GM19023 (cell line): Measurements from ENCODE around the gene MARF1.
A peak's percentile ranks its signal among the peaks of the same experiment; 100 is the strongest.
"Not testable (repeated sequence)": the region's sequence is repeated elsewhere in the genome, so short reads cannot be mapped to it uniquely, and the experiment has no call there.

Experiments used
- ATAC-seq: cut with Tn5 transposase; IDR thresholded peaks from one replicate; pipeline ENCODE4 v1.9.1; 2021; ENCODE audit warnings: mild to moderate bottlenecking, moderate library complexity; ENCODE audit not compliant: unreplicated experiment

MARF1 gene

DNA sequence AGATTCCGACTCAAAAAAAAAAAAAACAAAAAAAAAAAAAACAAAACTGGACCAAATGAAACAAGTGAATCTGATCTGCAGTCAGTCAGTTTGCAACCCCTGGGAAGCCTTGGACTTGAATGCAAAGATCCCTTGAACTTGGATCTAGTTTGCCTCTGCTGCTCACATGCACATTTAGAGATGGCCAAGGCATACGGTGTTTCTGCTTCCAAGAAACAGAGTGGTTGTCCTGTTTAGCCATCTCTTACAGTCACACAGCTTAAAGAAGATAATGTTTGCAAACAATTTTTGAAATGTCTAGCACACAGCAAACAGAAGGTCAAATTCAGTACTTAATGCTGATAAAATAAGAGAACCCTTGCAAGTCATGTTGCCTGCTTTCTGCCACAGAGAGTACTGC is 11.6 kb upstream of the MARF1 start:
- no peak for ATAC-seq

DNA sequence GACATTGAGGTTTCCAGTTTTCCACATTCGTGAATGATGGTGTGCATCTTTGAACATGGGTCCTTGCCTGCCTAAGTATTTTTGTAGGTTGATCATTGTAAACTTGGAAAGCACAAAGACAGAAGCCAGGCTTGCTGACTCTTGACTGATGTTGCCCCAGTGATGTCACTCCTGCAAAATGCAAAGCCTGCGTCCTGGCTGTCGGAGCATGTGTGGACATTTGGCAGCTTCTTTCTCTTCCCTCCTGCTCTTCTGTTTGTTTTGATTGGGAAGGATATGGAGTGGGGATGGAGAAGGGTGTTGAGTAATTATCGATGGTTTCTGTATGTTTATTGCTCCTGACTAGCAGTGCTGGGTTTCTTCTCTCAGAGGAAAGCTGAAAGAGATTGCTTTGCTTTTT is 10.3 kb upstream of the MARF1 start:
- no peak for ATAC-seq

GRCh38 chr16:15652293-15653001 is 9.5 kb upstream of the MARF1 start:
- no peak for ATAC-seq

DNA sequence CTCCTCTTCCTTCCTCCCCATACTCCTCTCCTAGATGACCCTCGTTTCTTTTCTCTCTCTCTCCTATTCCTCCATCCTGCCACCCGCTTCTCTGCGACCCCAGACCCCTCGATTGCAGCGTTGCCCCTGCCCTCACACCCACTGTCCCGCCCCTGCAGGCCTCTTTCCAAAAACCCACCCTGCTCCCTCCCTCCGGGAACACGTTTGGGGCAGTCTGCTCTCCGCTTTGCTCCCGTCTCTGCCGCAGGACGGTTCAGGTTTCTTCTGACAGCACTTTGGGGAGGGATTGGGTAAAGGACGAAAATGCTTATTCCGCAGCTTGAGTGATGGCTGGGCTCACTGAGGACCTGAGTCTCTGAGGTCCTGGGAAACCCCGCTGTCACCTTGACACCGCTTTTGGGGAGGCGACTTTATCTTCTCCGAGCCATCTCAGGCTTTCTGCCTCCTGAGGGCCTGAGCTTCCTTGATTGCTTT is 7.8 kb upstream of the MARF1 start:
- ATAC-seq: peak; percentile 31

GRCh38 chr16:15650019-15650697 is 7.2 kb upstream of the MARF1 start, which contains the start of gene NDE1:
Gene NDE1 (plus strand): TSS chr16:15650245. CDS start chr16:15664779, 14,534 bp downstream.
- peak; percentile 81 for ATAC-seq

DNA sequence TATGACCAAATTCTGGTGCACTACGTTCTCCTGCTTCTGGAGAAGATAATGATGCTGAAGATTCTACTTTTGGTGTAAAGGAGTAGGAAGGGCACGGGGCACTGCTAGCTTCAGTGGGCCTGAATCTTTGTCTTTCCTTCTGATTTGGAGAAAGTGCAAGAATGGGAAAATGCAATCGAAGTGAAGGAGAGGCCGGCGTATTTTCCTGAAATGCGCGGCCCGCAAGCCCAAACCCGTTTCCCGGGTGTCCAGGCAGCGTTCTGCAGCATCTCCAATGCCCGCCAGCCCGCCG is 6.7 kb upstream of the MARF1 start:
- ATAC-seq: no peak

GRCh38 chr16:15649311-15649710 is 6.4 kb upstream of the MARF1 start:
- not testable (repeated sequence) for ATAC-seq

GRCh38 chr16:15648135-15648730 is 5.3 kb upstream of the MARF1 start:
- no peak for ATAC-seq

DNA sequence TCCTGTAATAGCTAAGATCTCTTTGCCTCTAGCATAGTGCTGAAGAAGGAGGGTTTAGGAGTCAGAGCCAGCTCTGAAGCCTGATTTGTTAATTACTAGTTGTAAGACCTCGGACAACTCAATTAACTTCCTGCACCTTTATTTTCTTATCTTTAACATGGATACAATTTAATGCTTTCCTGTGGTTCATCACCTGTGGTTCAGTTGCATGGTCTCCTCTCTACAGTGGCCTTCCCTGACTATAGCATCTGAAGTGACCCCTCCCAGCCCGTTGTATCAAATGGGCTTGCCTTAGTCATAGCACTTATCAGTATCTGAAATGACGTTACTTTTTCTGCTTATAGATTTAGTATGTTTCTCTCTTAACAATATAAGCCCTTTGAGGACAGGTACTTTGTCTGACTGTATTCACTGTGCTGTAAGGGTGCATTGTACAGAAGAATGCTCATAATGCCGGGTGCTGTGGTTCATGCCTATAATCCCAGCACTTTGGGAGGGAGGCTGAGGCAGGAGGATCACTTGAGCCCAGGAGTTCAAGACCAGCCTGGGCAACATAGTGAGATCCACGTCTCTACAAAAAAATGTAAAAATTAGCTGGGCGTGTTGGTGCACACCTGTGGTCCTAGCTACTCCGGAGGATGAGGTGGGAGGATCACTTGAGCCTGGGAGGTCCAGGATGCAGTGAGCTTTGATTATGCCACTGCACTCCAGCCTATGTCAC is 4.5 kb upstream of the MARF1 start:
- no peak for ATAC-seq

DNA sequence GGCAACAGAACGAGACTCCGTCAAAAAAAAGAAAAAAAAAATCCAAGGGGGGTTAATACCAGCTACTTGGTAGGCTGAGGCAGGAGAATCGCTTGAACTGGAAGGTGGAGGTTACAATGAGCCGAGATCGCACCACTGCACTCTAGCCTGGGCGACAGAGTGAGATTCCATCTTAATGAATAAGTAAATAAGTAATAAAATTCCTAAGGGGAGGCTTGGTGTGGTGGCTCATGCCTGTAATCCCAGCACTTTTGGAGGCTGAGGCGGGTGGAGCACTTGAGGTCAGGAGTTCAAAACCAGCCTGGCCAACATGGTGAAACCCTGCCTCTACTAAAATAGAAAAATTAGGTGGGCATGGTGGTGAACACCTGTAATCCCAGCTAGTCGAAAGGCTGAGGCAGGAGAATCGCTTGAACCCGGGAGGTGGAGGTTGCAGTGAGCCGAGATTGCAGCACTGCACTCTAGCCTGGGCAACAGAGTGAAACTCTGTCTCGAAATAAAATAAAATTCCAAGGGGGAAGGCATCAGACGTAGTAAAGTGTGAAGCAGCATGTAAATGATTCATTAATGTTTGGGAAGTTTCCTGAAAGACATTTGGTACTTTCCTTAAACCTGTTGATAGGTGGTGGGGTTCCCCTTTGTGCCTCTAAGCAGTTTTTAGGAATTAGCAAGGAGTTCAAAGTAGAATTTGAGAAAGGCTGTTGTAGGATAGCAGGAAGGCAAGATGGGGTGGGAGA is 3.8 kb upstream of the MARF1 start:
- ATAC-seq: not testable (repeated sequence)

DNA sequence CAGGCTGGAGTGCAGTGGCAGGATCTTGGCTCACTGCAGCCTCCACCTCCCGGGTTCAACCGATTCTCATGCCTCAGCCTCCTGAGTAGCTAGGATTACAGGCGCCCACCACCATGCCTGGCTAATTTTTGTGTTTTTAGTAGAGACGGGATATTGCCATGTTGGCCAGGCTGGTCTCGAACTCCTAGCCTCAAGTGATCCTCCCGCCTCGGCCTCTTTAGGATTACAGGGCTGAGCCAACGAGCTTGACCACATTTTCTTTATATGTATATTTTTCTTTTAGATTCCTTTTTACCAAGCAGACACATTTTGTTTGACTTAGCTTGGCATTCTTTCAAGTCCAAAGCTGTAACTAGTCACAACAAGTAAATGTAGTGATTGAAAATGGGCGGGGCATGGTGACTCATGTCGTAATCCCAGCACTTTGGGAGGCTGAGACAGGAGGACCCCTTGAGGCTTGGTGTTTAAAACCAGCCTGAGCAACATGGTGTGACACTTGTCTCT is 2.1 kb upstream of the MARF1 start:
- not testable (repeated sequence) for ATAC-seq

- no peak for ATAC-seq
Measured at GRCh38 chr16:15644267-15644961, 1.5 kb upstream of the MARF1 start.

GRCh38 chr16:15643946-15644250 is 944 bp upstream of the MARF1 start:
- no peak for ATAC-seq

- peak; percentile 61 for ATAC-seq
Measured at GRCh38 chr16:15642557-15643047, 352 bp downstream of the MARF1 start.

DNA sequence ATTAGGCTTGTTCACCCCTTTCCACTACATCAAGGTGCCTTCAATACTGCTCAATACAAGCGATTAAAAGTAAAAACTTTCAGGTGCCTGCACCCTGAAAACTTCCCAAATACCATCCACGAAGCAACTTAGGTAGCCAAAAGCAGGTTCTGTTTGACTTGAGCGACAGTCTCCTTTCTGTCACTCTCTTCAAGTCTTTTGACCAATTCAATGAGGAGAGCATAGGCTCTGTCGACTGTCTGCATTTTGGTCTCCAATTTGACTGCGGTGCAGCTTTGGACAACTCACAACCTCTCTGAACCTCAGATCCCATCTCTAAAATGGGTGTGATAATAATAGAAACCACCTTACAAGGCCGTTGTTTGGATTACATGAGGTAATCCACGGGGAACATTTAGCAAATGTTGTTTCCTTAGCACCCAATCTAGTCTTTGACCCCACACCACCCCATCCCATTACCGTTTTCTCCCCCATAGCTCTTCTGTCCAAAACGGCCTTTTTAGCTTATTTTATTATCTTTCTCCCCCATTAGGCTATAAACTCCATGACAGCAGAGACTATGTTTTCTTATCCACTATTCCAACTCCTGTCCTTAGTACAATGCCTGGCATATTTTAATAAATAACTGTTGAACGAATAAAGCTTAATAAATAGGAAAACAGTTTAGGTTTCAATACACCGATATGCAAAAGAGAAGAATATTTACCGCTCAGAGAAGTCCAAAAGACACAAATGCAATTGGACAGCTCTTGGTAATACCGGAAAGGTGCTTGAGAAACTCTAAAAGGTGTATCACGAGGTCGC is 999 bp downstream of the MARF1 start:
- no peak for ATAC-seq

DNA sequence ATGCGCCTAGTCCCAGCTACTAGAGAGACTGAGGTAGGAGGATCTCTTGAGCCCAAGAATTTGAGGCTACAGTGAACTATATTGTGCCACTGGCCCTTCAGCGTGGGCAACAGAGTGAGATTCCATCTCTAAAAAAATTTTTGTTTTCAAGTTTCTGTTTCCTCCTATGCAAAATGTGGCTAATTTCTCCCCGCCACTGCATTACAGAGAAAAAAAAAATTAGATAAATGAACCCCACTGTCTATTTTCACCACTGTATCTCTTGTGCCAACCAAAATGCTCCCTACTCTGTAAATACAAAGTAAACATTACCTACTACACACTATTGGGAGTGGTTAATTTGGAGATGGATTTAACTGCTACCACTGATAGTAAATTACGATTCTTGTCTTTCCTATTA is 2.0 kb downstream of the MARF1 start:
- no peak for ATAC-seq

GRCh38 chr16:15639061-15639568 is 3.8 kb downstream of the MARF1 start:
- ATAC-seq: no peak

DNA sequence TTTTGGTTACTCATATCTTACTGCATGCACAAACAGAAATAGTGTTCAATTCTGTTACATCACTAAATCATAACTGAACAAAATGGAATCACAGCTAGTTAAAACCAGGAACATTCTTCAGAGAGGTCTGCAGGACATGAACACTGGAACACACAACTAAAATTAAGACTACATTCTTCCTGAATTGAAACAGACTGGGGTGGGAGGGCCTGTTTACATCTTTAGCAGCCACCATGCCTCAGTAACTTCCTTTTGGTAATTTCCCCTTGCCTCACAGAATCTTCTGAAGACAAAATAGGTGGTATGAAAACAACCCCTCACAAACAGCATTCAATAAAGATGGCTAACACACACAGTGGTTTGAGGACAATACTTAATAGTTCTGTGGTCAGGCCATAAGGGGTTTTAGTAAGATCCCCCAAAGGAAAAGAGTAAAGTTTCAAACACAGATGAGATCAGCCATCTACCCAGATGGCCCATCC is 6.5 kb downstream of the MARF1 start:
- no peak for ATAC-seq

DNA sequence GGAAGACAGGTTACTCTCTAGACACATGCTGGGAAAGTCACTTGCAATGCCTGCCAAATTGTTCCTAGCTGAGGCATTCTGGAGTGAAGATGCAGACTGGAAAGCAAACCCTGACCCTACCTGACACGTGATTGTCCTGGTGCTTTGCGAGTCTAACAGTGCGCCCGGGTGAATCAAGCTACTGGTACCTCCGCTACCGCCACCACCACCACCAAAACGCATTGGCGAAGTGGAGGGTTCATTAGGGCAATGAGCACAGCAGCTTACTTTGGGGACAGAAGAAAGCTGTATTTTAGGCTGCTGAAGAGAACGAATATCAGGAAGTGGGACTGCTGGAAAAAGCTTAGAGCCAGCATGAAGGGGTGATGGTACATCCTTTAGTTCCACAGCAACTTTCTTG is 7.0 kb downstream of the MARF1 start:
- ATAC-seq: no peak
